ENCODE data around the gene GBP1. TPM values are rescaled to one million over a fixed set of nuclear protein-coding genes. Genes with fewer than 3 reads are reported as not detected.

GBP1 gene
- total and polyA plus RNA-seq, 2 of the 8 experiments (the other 6 are each of a cell fraction or from before 2014, with no cell fraction given) = not detected

DNA sequence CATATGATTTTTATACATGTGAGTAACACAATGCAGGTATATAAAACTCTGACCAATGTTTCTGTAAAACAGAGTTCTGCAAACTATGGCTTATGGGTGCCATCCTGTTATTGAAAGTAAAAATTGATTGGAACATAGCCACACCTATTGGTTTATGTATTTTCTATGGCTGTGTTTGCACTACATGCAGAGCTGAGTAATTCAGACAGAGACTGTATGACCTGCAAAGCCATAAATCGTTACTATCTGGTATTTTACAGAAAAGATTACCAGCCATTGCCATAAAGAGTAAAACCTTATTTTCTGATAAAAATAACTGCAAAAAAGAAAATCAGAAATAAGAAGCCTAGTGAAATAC, 13.1 kb downstream of the GBP1 start:
- Histone ChIP-seq H3K4ac (replicated peaks; ENCODE audit: insufficient read length, low read depth, low read length) (no peak overlapping the region), H3K4me2 (ENCODE audit: insufficient read depth in 1 of 2, low read depth in 2 of 2, low read length in 2 of 2) (no peak overlapping the region), H2BK15ac (ENCODE audit: low read length) (no peak overlapping the region), H3K23ac (ENCODE audit: insufficient read length) (no peak overlapping the region), H3K23me2 (ENCODE audit: low read depth, low read length) (no peaks in the 10 kb centered on the region), H3K4me3 (ENCODE audit: extremely low read depth in 1 of 4, insufficient read depth in 2 of 4, low read depth in 3 of 4, low read length in 4 of 4) (no peak overlapping the region), H4K20me1 (replicated peaks in 1 of 2; ENCODE audit: control insufficient read depth in 1 of 2, insufficient read depth in 2 of 2, low read length in 2 of 2) (no peaks in the 10 kb centered on the region), H2BK12ac (ENCODE audit: low read depth, low read length) (no peak overlapping the region), H3K4me1 (replicated peaks in 1 of 4; ENCODE audit: control insufficient read depth in 3 of 4, insufficient read depth in 4 of 4, low read length in 3 of 4) (no peaks in the 10 kb centered on the region), H3K79me2 (ENCODE audit: control insufficient read depth in 1 of 2, insufficient read depth in 2 of 2, low read length in 2 of 2) (no peaks in the 10 kb centered on the region), H3K9me3 (ENCODE audit: insufficient read depth in 2 of 2, low read depth in 1 of 2, low read length in 1 of 2) (no peaks in the 10 kb centered on the region), H3K36me3 (ENCODE audit: control insufficient read depth in 2 of 4, insufficient read depth in 4 of 4, low read length in 3 of 4) (no peaks in the 10 kb centered on the region), H2AFZ (ENCODE audit: low read length) (no peak overlapping the region), H2BK20ac (ENCODE audit: low read length) (no peak overlapping the region), H3K79me1 (ENCODE audit: low read depth, low read length) (no peaks in the 10 kb centered on the region), H2AK5ac (ENCODE audit: low read depth, low read length) (no peak overlapping the region), H2BK5ac (ENCODE audit: low read depth, low read length) (no peak overlapping the region), H4K91ac (replicated peaks; ENCODE audit: insufficient read length, low read length) (no peak overlapping the region), H2BK120ac (replicated peaks; ENCODE audit: low read depth, low read length) (no peak overlapping the region), H3K18ac (ENCODE audit: extremely low read depth, low read length) (no peak overlapping the region), H4K8ac (ENCODE audit: extremely low read depth, insufficient read depth, low read length) (no peak overlapping the region), H4K5ac (ENCODE audit: insufficient read length, low read depth, low read length) (no peak overlapping the region), H3K27me3 (replicated peaks in 1 of 4; ENCODE audit: control insufficient read depth in 3 of 4, extremely low read depth in 1 of 4, insufficient read depth in 3 of 4, low read length in 3 of 4) (no peaks in the 10 kb centered on the region), H3K9ac (replicated peaks in 1 of 4; ENCODE audit: extremely low read depth in 1 of 4, low read depth in 3 of 4, low read length in 3 of 4) (no peak overlapping the region), H3K27ac (ENCODE audit: low read depth, low read length) (no peak overlapping the region), H3K56ac (replicated peaks; ENCODE audit: insufficient read length, low read depth, low read length) (no peak overlapping the region), H3K14ac (ENCODE audit: insufficient read length) (no peak overlapping the region)
- ChIA-PET CTCF (ENCODE audit: partially characterized antibody) (interaction anchor here (1.4 to 1.5 kb wide), 2 partner anchors 39 to 52 kb away, joined by 3 read pairs; no protein-coding TSS in a partner anchor), POLR2A (ENCODE audit: partially characterized antibody) (no interaction called here)
- FAIRE-seq (no peak), DNase-seq (ENCODE audit: low read depth in 1 of 2, low spot score in 2 of 2) (no peak)
- no peak for TF ChIP-seq SRF (IDR thresholded peaks at IDR 0.05; ENCODE audit: low read depth, low read length)
- no peak for TF ChIP-seq EGR1 (IDR thresholded peaks at IDR 0.05; ENCODE audit: borderline replicate concordance, low read depth, low read length)
- TF ChIP-seq SP4 (IDR thresholded peaks at IDR 0.05; ENCODE audit: low read length) = no peak
- no peak for TF ChIP-seq NANOG (IDR thresholded peaks at IDR 0.05; ENCODE audit: insufficient read depth, low read depth, low read length, poor library complexity, severe bottlenecking)
- no peak for TF ChIP-seq HDAC2 (IDR thresholded peaks at IDR 0.05; ENCODE audit: borderline replicate concordance in 1 of 2, low read depth in 2 of 2, low read length in 2 of 2)
- no peak for TF ChIP-seq TEAD4 (IDR thresholded peaks at IDR 0.05; ENCODE audit: low read depth, low read length)
- TF ChIP-seq YY1 (IDR thresholded peaks at IDR 0.05; ENCODE audit: low read depth, low read length) = no peak
- no peak for TF ChIP-seq RAD21 (IDR thresholded peaks at IDR 0.05 in 1 of 2, conservative IDR thresholded peaks at IDR 0.05 in 1 of 2; ENCODE audit: low read depth in 2 of 2, low read length in 2 of 2)
- WGBS, 2 experiments (ENCODE audit: extremely low coverage in 1 of 2, insufficient coverage in 1 of 2, insufficient read length in 1 of 2, insufficient replicate concordance in 2 of 2, low coverage in 1 of 2, low lambda C conversion rate in 2 of 2, missing lambda C conversion rate in 1 of 2) = 74% methylated on average over 1 of the region's 1 CpG; no CpG with 5 or more reads in 1 of the 2 experiments
